HEK293T (cell line): Measurements from ENCODE around the gene RRP8.

Source experiments
- BHLHE40 ChIP-seq: fragments of 450-650 bp; IDR thresholded peaks from 2 replicates; pipeline ENCODE4 v1.6.1; 2016; ENCODE audit warnings: mild to moderate bottlenecking, moderate library complexity, borderline replicate concordance
- CTBP1 ChIP-seq: fragments of 450-650 bp; IDR thresholded peaks from 2 replicates; pipeline ENCODE4 v1.6.1; 2016; ENCODE audit warnings: borderline replicate concordance
- ELF4 ChIP-seq: fragments of 450-650 bp; IDR thresholded peaks from 2 replicates; pipeline ENCODE4 v1.6.1; 2017; ENCODE audit warnings: antibody characterized with exemption
- FOXM1 ChIP-seq: fragments of 450-650 bp; IDR thresholded peaks from 2 replicates; pipeline ENCODE4 v1.6.1; 2017; ENCODE audit warnings: mild to moderate bottlenecking, borderline replicate concordance
- L3MBTL2 ChIP-seq: fragments of 450-650 bp; conservative IDR thresholded peaks from 2 replicates; pipeline ENCODE4 v1.6.1; 2016; ENCODE audit warnings: mild to moderate bottlenecking
- LEF1 ChIP-seq: fragments of 450-650 bp; IDR thresholded peaks from 2 replicates; pipeline ENCODE4 v1.6.1; 2017; ENCODE audit warnings: mild to moderate bottlenecking, borderline replicate concordance
- SP1 ChIP-seq: fragments of 450-650 bp; IDR thresholded peaks from 2 replicates; pipeline ENCODE4 v1.6.1; 2017
- TARDBP ChIP-seq: fragments of 450-650 bp; IDR thresholded peaks from 2 replicates; pipeline ENCODE4 v1.6.1; 2016
- ZNF384 ChIP-seq: fragments of 450-650 bp; IDR thresholded peaks from 2 replicates; pipeline ENCODE4 v1.6.1; 2016
- TF ChIP-seq, protein P1 (sequence below): fragments of 450-650 bp; IDR thresholded peaks from 2 replicates; pipeline ENCODE4 v1.6.1; 2016

DNA sequence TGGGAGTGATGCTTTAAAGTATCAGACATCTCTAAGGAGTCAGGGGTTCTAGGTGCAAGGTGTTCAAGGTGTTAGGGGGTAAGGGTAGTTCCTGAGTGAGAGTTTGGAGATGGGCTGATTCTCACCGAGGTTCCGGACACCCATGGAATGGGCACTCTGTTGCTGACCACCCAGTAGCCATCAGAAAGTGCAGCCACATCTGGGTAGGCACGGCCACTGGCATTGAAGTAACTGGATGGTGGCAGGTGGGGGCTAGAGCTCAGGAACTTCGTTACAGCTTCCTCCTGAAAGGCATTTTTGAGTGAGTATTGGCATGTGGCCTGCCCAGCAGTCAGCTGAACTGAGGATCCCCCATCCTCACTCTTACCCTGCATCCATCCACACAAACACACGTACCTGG lies 11.6 kb upstream of the RRP8 start:
- TF ChIP-seq SP1 (no peak), FOXM1 (no peak), L3MBTL2 (no peak), CTBP1 (no peak), ELF4 (no peak), TARDBP (no peak), BHLHE40 (no peak), LEF1 (no peak), ZNF384 (no peak)
- TF ChIP-seq, protein P1, sequence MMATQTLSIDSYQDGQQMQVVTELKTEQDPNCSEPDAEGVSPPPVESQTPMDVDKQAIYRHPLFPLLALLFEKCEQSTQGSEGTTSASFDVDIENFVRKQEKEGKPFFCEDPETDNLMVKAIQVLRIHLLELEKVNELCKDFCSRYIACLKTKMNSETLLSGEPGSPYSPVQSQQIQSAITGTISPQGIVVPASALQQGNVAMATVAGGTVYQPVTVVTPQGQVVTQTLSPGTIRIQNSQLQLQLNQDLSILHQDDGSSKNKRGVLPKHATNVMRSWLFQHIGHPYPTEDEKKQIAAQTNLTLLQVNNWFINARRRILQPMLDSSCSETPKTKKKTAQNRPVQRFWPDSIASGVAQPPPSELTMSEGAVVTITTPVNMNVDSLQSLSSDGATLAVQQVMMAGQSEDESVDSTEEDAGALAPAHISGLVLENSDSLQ: no peak
